Activated naive CD8-positive, alpha-beta T cell treated with anti-CD3 and anti-CD28 coated beads for 36 hours (primary cell): ENCODE data around the gene AOC1. TPM values are rescaled to one million over a fixed set of nuclear protein-coding genes. Genes with fewer than 3 reads are reported as not detected.

Experiments
- DNase-seq: peaks from one replicate; pipeline ENCODE4 v3.0.0; 2021
- H3K27ac Mint-ChIP-seq: one replicate; pipeline ENCODE4 v1.8.0; 2022; ENCODE audit warnings: mild to moderate bottlenecking, moderate library complexity, mixed read lengths
- H3K27me3 Mint-ChIP-seq: one replicate; pipeline ENCODE4 v1.8.0; 2022; ENCODE audit warnings: mild to moderate bottlenecking, mixed read lengths
- H3K36me3 Mint-ChIP-seq: one replicate; pipeline ENCODE4 v1.8.0; 2021; ENCODE audit warnings: mild to moderate bottlenecking, mixed read lengths
- H3K4me1 Mint-ChIP-seq: one replicate; pipeline ENCODE4 v1.8.0; 2021; ENCODE audit warnings: mixed read lengths
- H3K4me3 Mint-ChIP-seq: one replicate; pipeline ENCODE4 v1.8.0; 2022; ENCODE audit warnings: mild to moderate bottlenecking, moderate library complexity, mixed read lengths
- H3K9me3 Mint-ChIP-seq: one replicate; pipeline ENCODE4 v1.8.0; 2022; ENCODE audit warnings: mixed read lengths
- total RNA-seq, 2 experiments: library from RNA; stranded (reverse); gene quantifications; one replicate each; pipeline ENCODE4 v1.2.3, GENCODE V29; 2021

Gene AOC1
- total RNA-seq, 2 experiments from 2014 or later, result not detected

GRCh38 chr7:150863946-150864345 lies 11.6 kb downstream of the AOC1 start:
- Mint-ChIP-seq H3K4me3 (no peak overlapping the region), H3K9me3 (no peaks in the 10 kb centered on the region)

GRCh38 chr7:150866932-150867564 lies 14.7 kb downstream of the AOC1 start:
- DNase-seq, result no peak
- Mint-ChIP-seq H3K4me3 (no peak overlapping the region), H3K4me1 (no peaks in the 10 kb centered on the region), H3K27me3 (peaks cover 4% of the 10 kb centered on the region), H3K36me3 (no peaks in the 10 kb centered on the region), H3K27ac (no peak overlapping the region), H3K9me3 (peaks cover 4% of the 10 kb centered on the region)

More at GRCh38 chr7:150863946-150864345, 11.6 kb downstream of the AOC1 start:
- Mint-ChIP-seq H3K4me1 (no peaks in the 10 kb centered on the region), H3K36me3 (no peaks in the 10 kb centered on the region), H3K27me3 (peaks cover 4% of the 10 kb centered on the region), H3K27ac (no peak overlapping the region)
- no peak for DNase-seq

- peaks cover 4% of the 10 kb centered on the region for H3K9me3 Mint-ChIP-seq
- peaks cover 4% of the 10 kb centered on the region for H3K27me3 Mint-ChIP-seq
- no peak overlapping the region for H3K4me3 Mint-ChIP-seq
- no peaks in the 10 kb centered on the region for H3K4me1 Mint-ChIP-seq
- no peak for DNase-seq
- H3K27ac Mint-ChIP-seq, result no peak overlapping the region
- H3K36me3 Mint-ChIP-seq, result no peaks in the 10 kb centered on the region
These were observed 15.3 kb downstream of the AOC1 start for GRCh38 chr7:150867605-150868004.

GRCh38 chr7:150869467-150869866 lies 17.1 kb downstream of the AOC1 start:
- Mint-ChIP-seq H3K4me3 (no peak overlapping the region), H3K27ac (no peak overlapping the region), H3K36me3 (no peaks in the 10 kb centered on the region), H3K9me3 (peaks cover 4% of the 10 kb centered on the region), H3K27me3 (peaks cover 7% of the 10 kb centered on the region), H3K4me1 (no peaks in the 10 kb centered on the region)
- no peak for DNase-seq

GRCh38 chr7:150871601-150872000 lies 19.3 kb downstream of the AOC1 start:
- H3K4me1 Mint-ChIP-seq, result no peaks in the 10 kb centered on the region
- H3K36me3 Mint-ChIP-seq, result no peaks in the 10 kb centered on the region
- peaks cover 4% of the 10 kb centered on the region for H3K9me3 Mint-ChIP-seq
- DNase-seq, result no peak
- no peak overlapping the region for H3K4me3 Mint-ChIP-seq
- H3K27me3 Mint-ChIP-seq, result peaks cover 7% of the 10 kb centered on the region
- no peak overlapping the region for H3K27ac Mint-ChIP-seq

GRCh38 chr7:150874401-150875198 lies 22.3 kb downstream of the AOC1 start:
- no peaks in the 10 kb centered on the region for H3K36me3 Mint-ChIP-seq
- peaks cover 4% of the 10 kb centered on the region for H3K4me1 Mint-ChIP-seq
- peaks cover 4% of the 10 kb centered on the region for H3K9me3 Mint-ChIP-seq
- no peak overlapping the region for H3K27ac Mint-ChIP-seq
- H3K27me3 Mint-ChIP-seq, result peaks cover 3% of the 10 kb centered on the region
- no peak for DNase-seq
- no peak overlapping the region for H3K4me3 Mint-ChIP-seq

- peaks cover 4% of the 10 kb centered on the region for H3K4me1 Mint-ChIP-seq
- peaks cover 11% of the 10 kb centered on the region for H3K9me3 Mint-ChIP-seq
- H3K4me3 Mint-ChIP-seq, result no peak overlapping the region
- H3K27ac Mint-ChIP-seq, result no peak overlapping the region
- peaks cover under 1% of the 10 kb centered on the region for H3K36me3 Mint-ChIP-seq
- DNase-seq, result no peak
- H3K27me3 Mint-ChIP-seq, result peaks cover 3% of the 10 kb centered on the region
These were observed 23.5 kb downstream of the AOC1 start for GRCh38 chr7:150875791-150876190.

GRCh38 chr7:150876817-150877526 lies 24.7 kb downstream of the AOC1 start:
- peak; percentile 18 for DNase-seq
- H3K27me3 Mint-ChIP-seq, result peaks cover 3% of the 10 kb centered on the region
- H3K36me3 Mint-ChIP-seq, result peaks cover 2% of the 10 kb centered on the region
- H3K4me1 Mint-ChIP-seq, result peaks cover 4% of the 10 kb centered on the region
- H3K4me3 Mint-ChIP-seq, result no peak overlapping the region
- peaks cover 13% of the 10 kb centered on the region for H3K9me3 Mint-ChIP-seq
- no peak overlapping the region for H3K27ac Mint-ChIP-seq

- peaks cover 3% of the 10 kb centered on the region for H3K27me3 Mint-ChIP-seq
- peaks cover 4% of the 10 kb centered on the region for H3K4me1 Mint-ChIP-seq
- no peak overlapping the region for H3K4me3 Mint-ChIP-seq
- no peak overlapping the region for H3K27ac Mint-ChIP-seq
- no peak for DNase-seq
- H3K9me3 Mint-ChIP-seq, result peaks cover 19% of the 10 kb centered on the region
- H3K36me3 Mint-ChIP-seq, result peaks cover 2% of the 10 kb centered on the region
These were observed 25.2 kb downstream of the AOC1 start for GRCh38 chr7:150877536-150877935.

- Mint-ChIP-seq H3K4me3 (no peak overlapping the region), H3K27me3 (no peaks in the 10 kb centered on the region), H3K27ac (no peak overlapping the region), H3K36me3 (peaks cover 2% of the 10 kb centered on the region), H3K4me1 (peaks cover 4% of the 10 kb centered on the region), H3K9me3 (peaks cover 24% of the 10 kb centered on the region)
- DNase-seq, result no peak
These were observed 27.0 kb downstream of the AOC1 start for GRCh38 chr7:150879345-150879744.

GRCh38 chr7:150881189-150881588 lies 28.9 kb downstream of the AOC1 start:
- Mint-ChIP-seq H3K4me1 (peaks cover 4% of the 10 kb centered on the region), H3K27ac (no peak overlapping the region), H3K27me3 (no peaks in the 10 kb centered on the region), H3K36me3 (peaks cover 5% of the 10 kb centered on the region), H3K9me3 (peaks cover 35% of the 10 kb centered on the region), H3K4me3 (no peak overlapping the region)
- DNase-seq, result no peak

- H3K4me1 Mint-ChIP-seq, result no peaks in the 10 kb centered on the region
- peaks cover 8% of the 10 kb centered on the region for H3K27me3 Mint-ChIP-seq
- DNase-seq, result no peak
- H3K36me3 Mint-ChIP-seq, result no peaks in the 10 kb centered on the region
- peaks cover 6% of the 10 kb centered on the region for H3K9me3 Mint-ChIP-seq
- no peak overlapping the region for H3K27ac Mint-ChIP-seq
- H3K4me3 Mint-ChIP-seq, result no peak overlapping the region
These were observed 38.7 kb downstream of the AOC1 start for GRCh38 chr7:150890853-150891584.

- no peak for DNase-seq
- H3K9me3 Mint-ChIP-seq, result peaks cover 6% of the 10 kb centered on the region
- peaks cover 14% of the 10 kb centered on the region for H3K27me3 Mint-ChIP-seq
- no peaks in the 10 kb centered on the region for H3K4me1 Mint-ChIP-seq
- H3K27ac Mint-ChIP-seq, result no peak overlapping the region
- H3K36me3 Mint-ChIP-seq, result no peaks in the 10 kb centered on the region
- no peak overlapping the region for H3K4me3 Mint-ChIP-seq
These were observed 39.4 kb downstream of the AOC1 start for GRCh38 chr7:150891740-150892139.

GRCh38 chr7:150895809-150896208 lies 43.5 kb downstream of the AOC1 start:
- peaks cover 6% of the 10 kb centered on the region for H3K9me3 Mint-ChIP-seq
- no peak for DNase-seq
- no peak overlapping the region for H3K4me3 Mint-ChIP-seq
- H3K36me3 Mint-ChIP-seq, result no peaks in the 10 kb centered on the region
- peaks cover 44% of the 10 kb centered on the region for H3K27me3 Mint-ChIP-seq
- H3K4me1 Mint-ChIP-seq, result peaks cover 12% of the 10 kb centered on the region
- H3K27ac Mint-ChIP-seq, result no peak overlapping the region
